ENCODE results near the gene SLC24A1. TPM values are rescaled to one million over a fixed set of nuclear protein-coding genes. Genes with fewer than 3 reads are reported as not detected.

Gene SLC24A1
- total RNA-seq, 3 donors from 2014 or later, result 9.5 to 12.3 (median 10.7) TPM

DNA sequence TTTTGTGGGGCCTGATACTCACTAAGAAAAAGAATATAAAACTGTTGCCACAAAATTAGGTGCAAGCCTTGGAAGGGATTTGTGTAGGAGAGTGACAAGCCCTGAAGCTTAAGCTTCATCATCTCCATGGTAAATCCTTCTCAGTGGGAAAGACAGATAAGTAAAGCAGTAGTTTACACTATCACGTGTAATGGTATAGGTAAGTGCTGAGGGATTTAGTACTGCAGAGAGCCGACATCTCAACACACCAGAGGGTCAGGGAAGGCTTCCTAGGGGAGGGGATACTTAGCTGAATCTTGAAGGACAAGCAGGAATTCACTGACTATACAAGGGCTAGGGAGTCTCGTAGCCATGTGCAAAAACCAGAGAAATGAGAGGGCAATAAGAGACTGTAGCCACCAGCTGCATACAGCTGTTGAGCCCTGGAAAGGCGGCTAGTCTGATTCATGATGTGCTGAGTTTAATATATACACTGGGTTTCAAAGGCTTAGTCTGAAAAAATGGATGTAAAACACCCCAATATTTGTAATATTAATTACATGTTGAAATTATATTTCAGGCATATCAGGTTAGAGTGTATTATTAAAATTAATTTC is 11.1 kb downstream of the SLC24A1 start:
- DNase-seq (ENCODE audit: low spot score in 2 of 2), result no peak
- H3K36me3 ChIP-seq, result no peaks in the 10 kb centered on the region
- intact Hi-C loops (cut with DNase I; ENCODE audit: low total_unique reads), result no loop called here

GRCh38 chr15:65633752-65634151 is 12.0 kb downstream of the SLC24A1 start:
- H3K4me3 ChIP-seq, result no peak overlapping the region
- no peaks in the 10 kb centered on the region for H3K4me1 ChIP-seq
- intact Hi-C loops (cut with DNase I; ENCODE audit: low total_unique reads), result no loop called here
- H3K9me3 ChIP-seq, result no peaks in the 10 kb centered on the region
- no peaks in the 10 kb centered on the region for H3K27me3 ChIP-seq
- H3K27ac ChIP-seq, result no peak overlapping the region
- H3K36me3 ChIP-seq, result no peaks in the 10 kb centered on the region
- no peak for TF ChIP-seq CTCF (IDR thresholded peaks at IDR 0.05)
- no peak for TF ChIP-seq POLR2A (IDR thresholded peaks at IDR 0.05)
- no peak for TF ChIP-seq POLR2AphosphoS5 (IDR thresholded peaks at IDR 0.05)
- DNase-seq (ENCODE audit: low spot score in 2 of 2), result no peak

More for the DNA sequence above, 11.1 kb downstream of the SLC24A1 start:
- Histone ChIP-seq H3K9me3 (no peaks in the 10 kb centered on the region), H3K4me3 (no peak overlapping the region), H3K4me1 (no peaks in the 10 kb centered on the region), H3K27me3 (no peaks in the 10 kb centered on the region), H3K27ac (no peak overlapping the region)
- no peak for TF ChIP-seq POLR2AphosphoS5 (IDR thresholded peaks at IDR 0.05)
- TF ChIP-seq POLR2A (IDR thresholded peaks at IDR 0.05), result no peak
- TF ChIP-seq CTCF (IDR thresholded peaks at IDR 0.05), result no peak

GRCh38 chr15:65634356-65634755 is 12.6 kb downstream of the SLC24A1 start:
- Histone ChIP-seq H3K4me3 (no peak overlapping the region), H3K27me3 (no peaks in the 10 kb centered on the region), H3K27ac (no peak overlapping the region), H3K4me1 (no peaks in the 10 kb centered on the region), H3K9me3 (no peaks in the 10 kb centered on the region), H3K36me3 (no peaks in the 10 kb centered on the region)
- intact Hi-C loops (cut with DNase I; ENCODE audit: low total_unique reads), result no loop called here
- TF ChIP-seq POLR2AphosphoS5 (IDR thresholded peaks at IDR 0.05), result no peak
- no peak for TF ChIP-seq CTCF (IDR thresholded peaks at IDR 0.05)
- DNase-seq (ENCODE audit: low spot score in 2 of 2), result no peak

DNA sequence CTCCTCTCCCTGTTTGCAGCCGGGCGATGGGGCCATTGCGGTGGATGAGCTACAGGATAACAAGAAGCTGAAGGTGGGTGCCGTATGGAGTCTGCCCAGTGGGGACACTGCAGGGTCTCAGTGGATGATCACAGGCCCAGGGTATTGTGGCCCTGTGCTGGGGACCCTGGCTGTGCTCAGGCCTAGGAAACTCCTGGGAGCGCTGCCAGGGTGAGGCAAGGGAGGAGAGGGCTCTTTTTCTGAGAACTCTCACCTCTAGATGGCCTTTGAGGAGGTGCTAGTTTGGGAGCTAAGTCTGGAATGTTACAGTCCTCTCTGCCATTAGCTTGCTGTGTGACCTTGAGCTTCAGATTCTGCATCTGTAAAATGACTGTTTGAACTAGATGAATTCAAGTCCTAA is 16.4 kb downstream of the SLC24A1 start:
- H3K9me3 ChIP-seq, result no peaks in the 10 kb centered on the region
- H3K36me3 ChIP-seq, result no peaks in the 10 kb centered on the region
- H3K4me1 ChIP-seq, result no peaks in the 10 kb centered on the region
- no peak overlapping the region for H3K27ac ChIP-seq
- intact Hi-C loops (cut with DNase I; ENCODE audit: low total_unique reads), result no loop called here
- TF ChIP-seq POLR2A (IDR thresholded peaks at IDR 0.05), result no peak
- DNase-seq (ENCODE audit: low spot score in 2 of 2), result no peak
- no peaks in the 10 kb centered on the region for H3K27me3 ChIP-seq
- H3K4me3 ChIP-seq, result no peak overlapping the region

GRCh38 chr15:65638681-65639089 is 16.9 kb downstream of the SLC24A1 start:
- intact Hi-C loops (cut with DNase I; ENCODE audit: low total_unique reads), result no loop called here
- Histone ChIP-seq H3K4me3 (peak overlapping the region in 1 of 3 donors; percentile 9), H3K4me1 (no peaks in the 10 kb centered on the region), H3K27ac (no peak overlapping the region), H3K27me3 (no peaks in the 10 kb centered on the region), H3K9me3 (no peaks in the 10 kb centered on the region), H3K36me3 (no peaks in the 10 kb centered on the region)
- TF ChIP-seq CTCF (IDR thresholded peaks at IDR 0.05), result peak; percentile 71 to 88 (median 83)
- TF ChIP-seq POLR2A (IDR thresholded peaks at IDR 0.05), result no peak
- no peak for TF ChIP-seq POLR2AphosphoS5 (IDR thresholded peaks at IDR 0.05)
- no peak for DNase-seq (ENCODE audit: low spot score in 2 of 2)

DNA sequence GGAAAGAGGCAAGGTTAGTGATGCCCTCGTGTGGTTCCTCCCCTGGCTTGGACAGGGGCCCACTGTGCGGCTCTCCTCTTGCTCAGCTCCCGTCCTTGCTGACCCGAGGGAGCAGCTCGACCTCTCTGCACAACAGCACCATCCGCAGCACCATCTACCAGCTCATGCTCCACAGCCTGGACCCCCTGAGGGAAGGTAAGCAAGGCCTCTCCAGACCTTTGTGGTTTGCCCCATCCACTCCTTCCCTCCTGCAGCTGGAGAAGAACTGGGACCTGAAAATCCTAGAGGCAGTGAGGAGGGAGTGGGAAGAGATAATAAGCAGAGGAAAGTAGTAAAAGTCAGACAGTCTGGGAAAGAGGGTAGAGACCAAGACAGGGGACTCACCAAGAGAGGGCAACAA is 17.8 kb downstream of the SLC24A1 start:
- intact Hi-C loops (cut with DNase I; ENCODE audit: low total_unique reads), result no loop called here
- Histone ChIP-seq H3K4me3 (no peak overlapping the region), H3K27ac (no peak overlapping the region), H3K27me3 (no peaks in the 10 kb centered on the region), H3K4me1 (no peaks in the 10 kb centered on the region), H3K36me3 (no peaks in the 10 kb centered on the region), H3K9me3 (no peaks in the 10 kb centered on the region)
- TF ChIP-seq CTCF (IDR thresholded peaks at IDR 0.05), result no peak
- no peak for TF ChIP-seq POLR2A (IDR thresholded peaks at IDR 0.05)
- no peak for TF ChIP-seq POLR2AphosphoS5 (IDR thresholded peaks at IDR 0.05)
- no peak for DNase-seq (ENCODE audit: low spot score in 2 of 2)

Data from breast epithelium (tissue), 4 donors.